Frontal cortex (tissue), 3 donors: ENCODE measurements around the gene LOC128125822.
A peak's percentile ranks its signal among the peaks of the same experiment; 100 is the strongest.

Source experiments
- DNase-seq, 2 donors: peaks; one replicate each; pipeline ENCODE4 v3.0.0; 2012; ENCODE audit warnings: low spot score in 2 of 2
- FAIRE-seq: peaks from 2 replicates; lab custom pipeline; 2012; peaks lifted over from hg19 to GRCh38; lab: Jason Lieb, UNC
- donor health status: control.
- donor health status: control.
- donor health status: control.

LOC128125822 gene

GRCh38 chr6:63553900-63554299, 18.4 kb upstream of the LOC128125822 start:
- DNase-seq: no peak

GRCh38 chr6:63554782-63555181, 17.5 kb upstream of the LOC128125822 start:
- DNase-seq (no peak), FAIRE-seq (no peak)

More at GRCh38 chr6:63553900-63554299, 18.4 kb upstream of the LOC128125822 start:
- no peak for FAIRE-seq

GRCh38 chr6:63556369-63556768, 15.9 kb upstream of the LOC128125822 start:
- FAIRE-seq (no peak), DNase-seq (no peak)

- FAIRE-seq (no peak), DNase-seq (no peak)
Measured at GRCh38 chr6:63558278-63558677, 14.0 kb upstream of the LOC128125822 start.

- no peak for DNase-seq
Measured at GRCh38 chr6:63560801-63561287, 11.4 kb upstream of the LOC128125822 start.

GRCh38 chr6:63561288-63561687, 11.0 kb upstream of the LOC128125822 start:
- FAIRE-seq: no peak
- DNase-seq: no peak

More at GRCh38 chr6:63560801-63561287, 11.4 kb upstream of the LOC128125822 start:
- FAIRE-seq: no peak

- DNase-seq (no peak), FAIRE-seq (no peak)
Measured at GRCh38 chr6:63563235-63563634, 9.0 kb upstream of the LOC128125822 start.

GRCh38 chr6:63565058-63565726, 7.1 kb upstream of the LOC128125822 start:
- FAIRE-seq (no peak), DNase-seq (no peak)

- DNase-seq (no peak), FAIRE-seq (no peak)
Measured at GRCh38 chr6:63565727-63566596, 6.3 kb upstream of the LOC128125822 start.

- DNase-seq (no peak), FAIRE-seq (no peak)
Measured at GRCh38 chr6:63567966-63568365, 4.3 kb upstream of the LOC128125822 start.

GRCh38 chr6:63571361-63572043, 778 bp upstream of the LOC128125822 start:
- DNase-seq (peak in 1 of 2 donors; percentile 8), FAIRE-seq (no peak)

GRCh38 chr6:63572747-63573075, 431 bp downstream of the LOC128125822 start:
- FAIRE-seq (no peak), DNase-seq (no peak)

GRCh38 chr6:63573076-63573898, 1.0 kb downstream of the LOC128125822 start:
- DNase-seq (peak; percentile 35 to 58), FAIRE-seq (no peak)

GRCh38 chr6:63573899-63574553, 1.7 kb downstream of the LOC128125822 start:
- no peak for FAIRE-seq
- DNase-seq: no peak

- DNase-seq: no peak
- no peak for FAIRE-seq
Measured at GRCh38 chr6:63574554-63574900, 2.2 kb downstream of the LOC128125822 start.

GRCh38 chr6:63576147-63576772, 4.0 kb downstream of the LOC128125822 start:
- FAIRE-seq (no peak), DNase-seq (no peak)

- DNase-seq (no peak), FAIRE-seq (no peak)
Measured at GRCh38 chr6:63576985-63577712, 4.9 kb downstream of the LOC128125822 start.

- no peak for FAIRE-seq
Measured at GRCh38 chr6:63578757-63579156, 6.5 kb downstream of the LOC128125822 start.

More at GRCh38 chr6:63578757-63579156, 6.5 kb downstream of the LOC128125822 start:
- DNase-seq: no peak
